Mesothelial cell of epicardium (in vitro differentiated cells): ENCODE data around the gene JSRP1. TPM values are rescaled to one million over a fixed set of nuclear protein-coding genes. Genes with fewer than 3 reads are reported as not detected.

Source experiments
- DNase-seq, 2 experiments: peaks; one replicate each; pipeline ENCODE4 v3.0.0; 2021; ENCODE audit warnings: low spot score in 2 of 2; ENCODE audit not compliant: unreplicated experiment in 2 of 2
- H3K27ac Mint-ChIP-seq: 2 replicates; pipeline ENCODE4 v1.8.0; 2021; ENCODE audit warnings: mixed read lengths
- H3K27me3 Mint-ChIP-seq: 2 replicates; pipeline ENCODE4 v1.8.0; 2021; ENCODE audit warnings: low read depth, mixed read lengths
- H3K36me3 Mint-ChIP-seq: 2 replicates; pipeline ENCODE4 v1.8.0; 2021; ENCODE audit warnings: mixed read lengths
- H3K4me1 Mint-ChIP-seq: 2 replicates; pipeline ENCODE4 v1.8.0; 2021; ENCODE audit warnings: mixed read lengths
- H3K4me3 Mint-ChIP-seq: 2 replicates; pipeline ENCODE4 v1.8.0; 2021; ENCODE audit warnings: mild to moderate bottlenecking, moderate library complexity, mixed read lengths
- H3K9me3 Mint-ChIP-seq: 2 replicates; pipeline ENCODE4 v1.8.0; 2021; ENCODE audit warnings: mixed read lengths
- CTCF ChIP-seq: fragments of 200-600 bp; sonication (generic); IDR thresholded peaks from one replicate; pipeline ENCODE4 v1.5.0; 2021; ENCODE audit warnings: antibody characterized with exemption; ENCODE audit not compliant: unreplicated experiment
- total RNA-seq: library from RNA; stranded (reverse); gene quantifications from 3 replicates; pipeline ENCODE4 v1.2.1, GENCODE V29; 2021

Gene JSRP1
- total RNA-seq, 1 donor from 2014 or later: 0.80 TPM

- no peak for DNase-seq
- no peak for TF ChIP-seq CTCF
- Mint-ChIP-seq H3K27ac (no peak overlapping the region), H3K27me3 (peaks cover 85% of the 10 kb centered on the region), H3K36me3 (no peaks in the 10 kb centered on the region), H3K9me3 (no peaks in the 10 kb centered on the region), H3K4me3 (peak overlapping the region; percentile 53), H3K4me1 (peaks cover 6% of the 10 kb centered on the region)
Observed at GRCh38 chr19:2288818-2289713, 32.8 kb upstream of the JSRP1 start.

GRCh38 chr19:2288338-2288817 is 32.2 kb upstream of the JSRP1 start:
- DNase-seq: no peak
- no peak for TF ChIP-seq CTCF
- H3K27ac Mint-ChIP-seq: no peak overlapping the region
- no peak overlapping the region for H3K4me3 Mint-ChIP-seq
- H3K9me3 Mint-ChIP-seq: no peaks in the 10 kb centered on the region
- H3K4me1 Mint-ChIP-seq: peaks cover 6% of the 10 kb centered on the region
- H3K27me3 Mint-ChIP-seq: peaks cover 78% of the 10 kb centered on the region
- no peaks in the 10 kb centered on the region for H3K36me3 Mint-ChIP-seq

GRCh38 chr19:2287585-2288337 is 31.5 kb upstream of the JSRP1 start:
- peaks cover 77% of the 10 kb centered on the region for H3K27me3 Mint-ChIP-seq
- no peak overlapping the region for H3K27ac Mint-ChIP-seq
- no peak overlapping the region for H3K4me3 Mint-ChIP-seq
- H3K9me3 Mint-ChIP-seq: no peaks in the 10 kb centered on the region
- peaks cover 7% of the 10 kb centered on the region for H3K4me1 Mint-ChIP-seq
- no peak for TF ChIP-seq CTCF
- no peak for DNase-seq
- H3K36me3 Mint-ChIP-seq: no peaks in the 10 kb centered on the region

GRCh38 chr19:2286402-2287140 is 30.4 kb upstream of the JSRP1 start:
- no peak for TF ChIP-seq CTCF
- Mint-ChIP-seq H3K27me3 (peaks cover 77% of the 10 kb centered on the region), H3K36me3 (no peaks in the 10 kb centered on the region), H3K9me3 (no peaks in the 10 kb centered on the region), H3K4me1 (peaks cover 14% of the 10 kb centered on the region), H3K4me3 (no peak overlapping the region), H3K27ac (no peak overlapping the region)
- no peak for DNase-seq

GRCh38 chr19:2283835-2284507 is 27.8 kb upstream of the JSRP1 start:
- H3K27ac Mint-ChIP-seq: no peak overlapping the region

More at GRCh38 chr19:2283835-2284507, 27.8 kb upstream of the JSRP1 start:
- TF ChIP-seq CTCF: no peak
- peaks cover 8% of the 10 kb centered on the region for H3K4me1 Mint-ChIP-seq
- no peaks in the 10 kb centered on the region for H3K9me3 Mint-ChIP-seq
- H3K4me3 Mint-ChIP-seq: no peak overlapping the region
- no peaks in the 10 kb centered on the region for H3K36me3 Mint-ChIP-seq
- peaks cover 56% of the 10 kb centered on the region for H3K27me3 Mint-ChIP-seq
- DNase-seq: no peak
